Measurements from ENCODE around the gene DNAJC27. TPM values are rescaled to one million over a fixed set of nuclear protein-coding genes. Genes with fewer than 3 reads are reported as not detected.

The DNAJC27 gene
- total RNA-seq, 1 experiment from 2014 or later, result 4.6 TPM

- ATAC-seq (no peak), DNase-seq (ENCODE audit: low read depth, low spot score) (no peak)
- intact Hi-C loops (cut with micrococcal nuclease), result no loop called here
- Histone ChIP-seq H3K27ac (ENCODE audit: low read depth, low read length) (peak overlapping the region; percentile 85), H3K9me2 (ENCODE audit: insufficient read depth) (no peaks in the 10 kb centered on the region), H4K20me1 (ENCODE audit: insufficient read depth) (no peaks in the 10 kb centered on the region), H3K4me1 (ENCODE audit: control insufficient read depth in 1 of 2, insufficient read depth in 2 of 2, low read length in 2 of 2) (peaks cover 5 to 11% of the 10 kb centered on the region in 2 experiments), H3K4me3 (replicated peaks in 1 of 2; ENCODE audit: low read depth in 1 of 2, low read length in 2 of 2) (peak overlapping the region; percentile 77 to 81), H3K27me3 (ENCODE audit: insufficient read depth, low read length) (no peaks in the 10 kb centered on the region), H3K9me3 (ENCODE audit: control insufficient read depth in 1 of 2, insufficient read depth in 1 of 2, low read depth in 1 of 2, low read length in 2 of 2) (no peaks in the 10 kb centered on the region), H3K36me3 (ENCODE audit: control insufficient read depth in 1 of 2, insufficient read depth in 2 of 2, low read length in 2 of 2) (peaks cover 2 to 5% of the 10 kb centered on the region in 2 experiments; a peak in 1 of 4 replicates), H3K79me2 (ENCODE audit: insufficient read depth, low read length) (peaks cover 16% of the 10 kb centered on the region), H3K9ac (ENCODE audit: low read length) (peak overlapping the region; percentile 86), H2AFZ (ENCODE audit: low read depth, low read length, poor library complexity, severe bottlenecking) (peak overlapping the region; percentile 49), H3K4me2 (ENCODE audit: low read length) (peak overlapping the region; percentile 84)
- BruUV-seq (replicated peaks), result TSS peak; percentile 75
- ChIA-PET POLR2A (no interaction called here), CTCF (no interaction called here), RAD21 (ENCODE audit: low non-redundant PET in 1 of 2, low total read pairs in 2 of 2, uncharacterized antibody in 2 of 2, unreplicated experiment in 2 of 2) (no interaction called here)
- TF ChIP-seq SIN3A (IDR thresholded peaks at IDR 0.05; ENCODE audit: low read depth) (no peak; the same call in 1 of the 2 replicates), REST (IDR thresholded peaks at IDR 0.05; ENCODE audit: low read depth) (no peak), JUND (IDR thresholded peaks at IDR 0.05) (no peak), ELF1 (IDR thresholded peaks at IDR 0.05; ENCODE audit: borderline replicate concordance, low read depth) (no peak), POLR2AphosphoS5 (IDR thresholded peaks at IDR 0.05; ENCODE audit: low read depth, low read length) (no peak), YY1 (IDR thresholded peaks at IDR 0.05; ENCODE audit: extremely low read depth, insufficient replicate concordance, low read depth, low read length) (no peak), FOSL1 (IDR thresholded peaks at IDR 0.05; ENCODE audit: low read depth) (no peak), MAX (IDR thresholded peaks at IDR 0.05) (no peak), EGR1 (IDR thresholded peaks at IDR 0.05; ENCODE audit: low read depth) (no peak), EZH2 (IDR thresholded peaks at IDR 0.05) (no peak), CEBPB (IDR thresholded peaks at IDR 0.05; ENCODE audit: low read depth) (no peak), EZH2phosphoT487 (IDR thresholded peaks at IDR 0.05; ENCODE audit: borderline replicate concordance) (no peak), POLR2A (IDR thresholded peaks at IDR 0.05; ENCODE audit: borderline replicate concordance, extremely low read depth, insufficient read depth, insufficient read length) (no peak), RAD21 (IDR thresholded peaks at IDR 0.05; ENCODE audit: low read depth) (no peak), TCF7L2 (IDR thresholded peaks at IDR 0.05; ENCODE audit: borderline replicate concordance, extremely low read depth, insufficient read depth, insufficient read length) (no peak), SRF (IDR thresholded peaks at IDR 0.05; ENCODE audit: low read depth) (no peak), CBX3 (IDR thresholded peaks at IDR 0.05; ENCODE audit: low read depth) (no peak), ZNF274 (IDR thresholded peaks at IDR 0.05; ENCODE audit: low read depth, low read length) (no peak)
- TF ChIP-seq, protein P1, sequence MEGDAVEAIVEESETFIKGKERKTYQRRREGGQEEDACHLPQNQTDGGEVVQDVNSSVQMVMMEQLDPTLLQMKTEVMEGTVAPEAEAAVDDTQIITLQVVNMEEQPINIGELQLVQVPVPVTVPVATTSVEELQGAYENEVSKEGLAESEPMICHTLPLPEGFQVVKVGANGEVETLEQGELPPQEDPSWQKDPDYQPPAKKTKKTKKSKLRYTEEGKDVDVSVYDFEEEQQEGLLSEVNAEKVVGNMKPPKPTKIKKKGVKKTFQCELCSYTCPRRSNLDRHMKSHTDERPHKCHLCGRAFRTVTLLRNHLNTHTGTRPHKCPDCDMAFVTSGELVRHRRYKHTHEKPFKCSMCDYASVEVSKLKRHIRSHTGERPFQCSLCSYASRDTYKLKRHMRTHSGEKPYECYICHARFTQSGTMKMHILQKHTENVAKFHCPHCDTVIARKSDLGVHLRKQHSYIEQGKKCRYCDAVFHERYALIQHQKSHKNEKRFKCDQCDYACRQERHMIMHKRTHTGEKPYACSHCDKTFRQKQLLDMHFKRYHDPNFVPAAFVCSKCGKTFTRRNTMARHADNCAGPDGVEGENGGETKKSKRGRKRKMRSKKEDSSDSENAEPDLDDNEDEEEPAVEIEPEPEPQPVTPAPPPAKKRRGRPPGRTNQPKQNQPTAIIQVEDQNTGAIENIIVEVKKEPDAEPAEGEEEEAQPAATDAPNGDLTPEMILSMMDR (IDR thresholded peaks at IDR 0.05 in 2 of 3, conservative IDR thresholded peaks at IDR 0.05 in 1 of 3; ENCODE audit: borderline replicate concordance in 1 of 3, insufficient read depth in 1 of 3, low read depth in 2 of 3, low read length in 2 of 3), result no peak
- TF ChIP-seq, protein P2, sequence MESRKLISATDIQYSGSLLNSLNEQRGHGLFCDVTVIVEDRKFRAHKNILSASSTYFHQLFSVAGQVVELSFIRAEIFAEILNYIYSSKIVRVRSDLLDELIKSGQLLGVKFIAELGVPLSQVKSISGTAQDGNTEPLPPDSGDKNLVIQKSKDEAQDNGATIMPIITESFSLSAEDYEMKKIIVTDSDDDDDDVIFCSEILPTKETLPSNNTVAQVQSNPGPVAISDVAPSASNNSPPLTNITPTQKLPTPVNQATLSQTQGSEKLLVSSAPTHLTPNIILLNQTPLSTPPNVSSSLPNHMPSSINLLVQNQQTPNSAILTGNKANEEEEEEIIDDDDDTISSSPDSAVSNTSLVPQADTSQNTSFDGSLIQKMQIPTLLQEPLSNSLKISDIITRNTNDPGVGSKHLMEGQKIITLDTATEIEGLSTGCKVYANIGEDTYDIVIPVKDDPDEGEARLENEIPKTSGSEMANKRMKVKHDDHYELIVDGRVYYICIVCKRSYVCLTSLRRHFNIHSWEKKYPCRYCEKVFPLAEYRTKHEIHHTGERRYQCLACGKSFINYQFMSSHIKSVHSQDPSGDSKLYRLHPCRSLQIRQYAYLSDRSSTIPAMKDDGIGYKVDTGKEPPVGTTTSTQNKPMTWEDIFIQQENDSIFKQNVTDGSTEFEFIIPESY (IDR thresholded peaks at IDR 0.05; ENCODE audit: extremely low read depth, insufficient replicate concordance, low read length), result no peak
Measured at GRCh38 chr2:24970483-24971285, 1.1 kb downstream of the DNAJC27 start.

Measured in HCT116 (cell line).